ENCODE results near the gene ZC3H4.

- TF ChIP-seq POLR2AphosphoS2 (IDR thresholded peaks at IDR 0.05; ENCODE audit: low read depth, low read length) (no peak), TAF1 (IDR thresholded peaks at IDR 0.05; ENCODE audit: borderline replicate concordance, low read depth, low read length) (no peak), SIN3A (IDR thresholded peaks at IDR 0.05; ENCODE audit: low read depth, low read length) (no peak)
- TF ChIP-seq, protein P1, sequence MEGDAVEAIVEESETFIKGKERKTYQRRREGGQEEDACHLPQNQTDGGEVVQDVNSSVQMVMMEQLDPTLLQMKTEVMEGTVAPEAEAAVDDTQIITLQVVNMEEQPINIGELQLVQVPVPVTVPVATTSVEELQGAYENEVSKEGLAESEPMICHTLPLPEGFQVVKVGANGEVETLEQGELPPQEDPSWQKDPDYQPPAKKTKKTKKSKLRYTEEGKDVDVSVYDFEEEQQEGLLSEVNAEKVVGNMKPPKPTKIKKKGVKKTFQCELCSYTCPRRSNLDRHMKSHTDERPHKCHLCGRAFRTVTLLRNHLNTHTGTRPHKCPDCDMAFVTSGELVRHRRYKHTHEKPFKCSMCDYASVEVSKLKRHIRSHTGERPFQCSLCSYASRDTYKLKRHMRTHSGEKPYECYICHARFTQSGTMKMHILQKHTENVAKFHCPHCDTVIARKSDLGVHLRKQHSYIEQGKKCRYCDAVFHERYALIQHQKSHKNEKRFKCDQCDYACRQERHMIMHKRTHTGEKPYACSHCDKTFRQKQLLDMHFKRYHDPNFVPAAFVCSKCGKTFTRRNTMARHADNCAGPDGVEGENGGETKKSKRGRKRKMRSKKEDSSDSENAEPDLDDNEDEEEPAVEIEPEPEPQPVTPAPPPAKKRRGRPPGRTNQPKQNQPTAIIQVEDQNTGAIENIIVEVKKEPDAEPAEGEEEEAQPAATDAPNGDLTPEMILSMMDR (IDR thresholded peaks at IDR 0.05 in 2 of 3, conservative IDR thresholded peaks at IDR 0.05 in 1 of 3; ENCODE audit: control insufficient read depth in 2 of 3, extremely low read depth in 1 of 3, insufficient read depth in 1 of 3, low read depth in 3 of 3, low read length in 3 of 3), result no peak
Observed at GRCh38 chr19:47071731-47072130, 41.8 kb downstream of the ZC3H4 start.

Data from GM12878 (cell line).